Activated CD4-positive, alpha-beta T cell treated with anti-CD3 and anti-CD28 coated beads for 48 hours (primary cell): ENCODE results near the gene FAIM.
"Not testable (repeated sequence)": the region's sequence is repeated elsewhere in the genome, so short reads cannot be mapped to it uniquely, and the experiment has no call there.

Source experiments
- DNase-seq: peaks from one replicate; pipeline ENCODE4 v3.0.0-alpha.2; 2020

FAIM gene

GRCh38 chr3:138608322-138609135 lies at the start of gene FAIM:
FAIM (plus strand) TSS chr3:138608771; CDS start chr3:138619727, 10,956 bp downstream.
- peak; percentile 74 for DNase-seq

GRCh38 chr3:138559134-138559533 lies 49.4 kb upstream of the FAIM start:
- no peak for DNase-seq

GRCh38 chr3:138560501-138560900 lies 48.1 kb upstream of the FAIM start:
- no peak for DNase-seq

- not testable (repeated sequence) for DNase-seq
Observed at GRCh38 chr3:138562902-138563301, 45.7 kb upstream of the FAIM start.

- DNase-seq = not testable (repeated sequence)
Observed at GRCh38 chr3:138566293-138566692, 42.3 kb upstream of the FAIM start.

GRCh38 chr3:138567403-138567802 lies 41.2 kb upstream of the FAIM start:
- no peak for DNase-seq

- no peak for DNase-seq
Observed at GRCh38 chr3:138569090-138569489, 39.5 kb upstream of the FAIM start.

GRCh38 chr3:138569624-138570023 lies 38.9 kb upstream of the FAIM start:
- DNase-seq = not testable (repeated sequence)

- no peak for DNase-seq
Observed at GRCh38 chr3:138573138-138573537, 35.4 kb upstream of the FAIM start.

- DNase-seq = no peak
Observed at GRCh38 chr3:138578141-138578540, 30.4 kb upstream of the FAIM start.

- no peak for DNase-seq
Observed at GRCh38 chr3:138578961-138579574, 29.5 kb upstream of the FAIM start.

GRCh38 chr3:138587374-138587773 lies 21.2 kb upstream of the FAIM start:
- no peak for DNase-seq

GRCh38 chr3:138588445-138588844 lies 20.1 kb upstream of the FAIM start:
- no peak for DNase-seq

GRCh38 chr3:138591392-138591791 lies 17.2 kb upstream of the FAIM start:
- DNase-seq = no peak

GRCh38 chr3:138593488-138594149 lies 15.0 kb upstream of the FAIM start:
- no peak for DNase-seq

GRCh38 chr3:138594150-138594934 lies 14.2 kb upstream of the FAIM start, which contains the start of gene CEP70:
CEP70 (minus strand) TSS chr3:138594260; CDS start chr3:138572927, 21,333 bp downstream.
- peak; percentile 90 for DNase-seq

GRCh38 chr3:138594935-138595610 lies 13.5 kb upstream of the FAIM start:
- DNase-seq = no peak

- not testable (repeated sequence) for DNase-seq
Observed at GRCh38 chr3:138597186-138597976, 11.2 kb upstream of the FAIM start.

GRCh38 chr3:138598534-138598933 lies 10.0 kb upstream of the FAIM start:
- no peak for DNase-seq

GRCh38 chr3:138600100-138600745 lies 8.3 kb upstream of the FAIM start:
- DNase-seq = no peak

- DNase-seq = not testable (repeated sequence)
Observed at GRCh38 chr3:138601661-138602060, 6.9 kb upstream of the FAIM start.
